GM18517 (cell line): ENCODE results near the gene HOXA6.

ENCODE experiments used
- ATAC-seq: cut with Tn5 transposase; IDR thresholded peaks from one replicate; pipeline ENCODE4 v1.9.1; 2021; ENCODE audit warnings: mild to moderate bottlenecking, moderate library complexity; ENCODE audit not compliant: unreplicated experiment

Gene HOXA6

GRCh38 chr7:27126596-27127327, 20.8 kb downstream of the HOXA6 start:
- ATAC-seq = no peak

GRCh38 chr7:27125986-27126394, 21.6 kb downstream of the HOXA6 start:
- ATAC-seq = no peak

- no peak for ATAC-seq
Observed at GRCh38 chr7:27124902-27125689, 22.5 kb downstream of the HOXA6 start.

GRCh38 chr7:27124096-27124901, 23.3 kb downstream of the HOXA6 start:
- ATAC-seq = no peak

- ATAC-seq = no peak
Observed at GRCh38 chr7:27123477-27124053, 24.0 kb downstream of the HOXA6 start.

GRCh38 chr7:27123007-27123476, 24.5 kb downstream of the HOXA6 start:
- no peak for ATAC-seq

- no peak for ATAC-seq
Observed at GRCh38 chr7:27122077-27122910, 25.3 kb downstream of the HOXA6 start.

GRCh38 chr7:27121684-27122076, 25.9 kb downstream of the HOXA6 start:
- ATAC-seq = no peak

- ATAC-seq = no peak
Observed at GRCh38 chr7:27119412-27119911, 28.1 kb downstream of the HOXA6 start.

- ATAC-seq = no peak
Observed at GRCh38 chr7:27118580-27118979, 29.0 kb downstream of the HOXA6 start.

- ATAC-seq = no peak
Observed at GRCh38 chr7:27117887-27118491, 29.6 kb downstream of the HOXA6 start.

- ATAC-seq = no peak
Observed at GRCh38 chr7:27116962-27117886, 30.4 kb downstream of the HOXA6 start.

GRCh38 chr7:27116031-27116961, 31.3 kb downstream of the HOXA6 start:
- no peak for ATAC-seq

GRCh38 chr7:27115221-27116026, 32.1 kb downstream of the HOXA6 start:
- ATAC-seq = no peak

GRCh38 chr7:27114881-27115220, 32.7 kb downstream of the HOXA6 start:
- ATAC-seq = no peak

- no peak for ATAC-seq
Observed at GRCh38 chr7:27113991-27114769, 33.4 kb downstream of the HOXA6 start.
